H1 (cell line): ENCODE data around the gene THOC6. TPM values are rescaled to one million over a fixed set of nuclear protein-coding genes. Genes with fewer than 3 reads are reported as not detected.
"Not testable (repeated sequence)": the region's sequence is repeated elsewhere in the genome, so short reads cannot be mapped to it uniquely, and the experiment has no call there.

Experiments used
- CTCF ChIA-PET: fragments of 300-600 bp; sonication (Branson Sonifier 250); formaldehyde crosslinking; loops from one replicate; lab custom pipeline; 2021; ENCODE audit not compliant: partially characterized antibody; lab: Charles Lee
- POLR2A ChIA-PET: fragments of 300-600 bp; sonication (Branson Sonifier 250); formaldehyde crosslinking; loops from one replicate; lab custom pipeline; 2021; ENCODE audit warnings: inconsistent platforms; ENCODE audit not compliant: partially characterized antibody; lab: Charles Lee
- DNase-seq, 2 experiments: peaks; one replicate each; pipeline versions ENCODE4 v3.0.0 to v3.0.0-alpha.2; 2010 to 2022; ENCODE audit warnings: low spot score in 2 of 2, low read depth in 1 of 2, mixed read lengths in 1 of 2
- FAIRE-seq: peaks from 2 replicates; lab custom pipeline; 2011; peaks lifted over from hg19 to GRCh38; lab: Jason Lieb, UNC
- H2AFZ ChIP-seq: 2 replicates; pipeline ENCODE4 v1.8.1; 2012; ENCODE audit warnings: low read length, inconsistent platforms
- H2AK5ac ChIP-seq: 2 replicates; pipeline ENCODE4 v1.6.1; 2013; ENCODE audit warnings: low read depth, low read length
- H2BK120ac ChIP-seq: replicated peaks from 2 replicates; pipeline ENCODE3; 2013; ENCODE audit warnings: low read depth, low read length, inconsistent platforms
- H2BK12ac ChIP-seq: 2 replicates; pipeline ENCODE4 v1.6.1; 2013; ENCODE audit warnings: low read depth, low read length
- H2BK15ac ChIP-seq: 2 replicates; pipeline ENCODE4 v1.6.1; 2013; ENCODE audit warnings: low read length
- H2BK20ac ChIP-seq: 2 replicates; pipeline ENCODE4 v1.6.1; 2013; ENCODE audit warnings: low read length
- H2BK5ac ChIP-seq: 2 replicates; pipeline ENCODE4 v1.6.1; 2013; ENCODE audit warnings: low read depth, low read length
- H3K14ac ChIP-seq: 2 replicates; pipeline ENCODE4 v1.6.1; 2013; ENCODE audit warnings: inconsistent platforms; ENCODE audit not compliant: insufficient read length
- H3K18ac ChIP-seq: 2 replicates; pipeline ENCODE4 v1.6.1; 2013; ENCODE audit warnings: low read length; ENCODE audit errors: extremely low read depth
- H3K23ac ChIP-seq: 2 replicates; pipeline ENCODE4 v1.6.1; 2013; ENCODE audit warnings: inconsistent platforms; ENCODE audit not compliant: insufficient read length
- H3K23me2 ChIP-seq: 2 replicates; pipeline ENCODE4 v1.6.1; 2013; ENCODE audit warnings: low read depth, low read length
- H3K27ac ChIP-seq: 2 replicates; pipeline ENCODE4 v1.6.1; 2011; ENCODE audit warnings: low read depth, low read length, inconsistent platforms
- H3K27me3 ChIP-seq, 4 experiments: replicated peaks in 1 of 4; 1 replicate in 1 of 4; 2 replicates in 3 of 4; pipeline versions ENCODE4 v1.6.1 to v1.8.1; 2011 to 2013; ENCODE audit warnings: low read length in 3 of 4, mild to moderate bottlenecking in 3 of 4, inconsistent platforms in 2 of 4, mixed read lengths in 2 of 4, moderate library complexity in 1 of 4; ENCODE audit not compliant: control insufficient read depth in 3 of 4, insufficient read depth in 3 of 4; ENCODE audit errors: extremely low read depth in 1 of 4
- H3K36me3 ChIP-seq, 4 experiments: 2 replicates each; pipeline versions ENCODE4 v1.6.1 to v1.8.1; 2011 to 2013; ENCODE audit warnings: mild to moderate bottlenecking in 4 of 4, low read length in 3 of 4, moderate library complexity in 2 of 4, control low read depth in 1 of 4, inconsistent platforms in 1 of 4; ENCODE audit not compliant: insufficient read depth in 4 of 4, control insufficient read depth in 2 of 4
- H3K4ac ChIP-seq: replicated peaks from 2 replicates; pipeline ENCODE3; 2013; ENCODE audit warnings: low read length, low read depth, mixed read lengths, inconsistent platforms; ENCODE audit not compliant: insufficient read length
- H3K4me1 ChIP-seq, 4 experiments: replicated peaks in 1 of 4; 1 replicate in 1 of 4; 2 replicates in 3 of 4; pipeline versions ENCODE4 v1.6.1 to v1.8.1; 2011 to 2013; ENCODE audit warnings: low read length in 3 of 4, inconsistent platforms in 2 of 4, mixed read lengths in 1 of 4; ENCODE audit not compliant: insufficient read depth in 4 of 4, control insufficient read depth in 3 of 4
- H3K4me2 ChIP-seq, 2 experiments: 2 replicates each; pipeline versions ENCODE4 v1.6.1 to v1.8.1; 2011 to 2013; ENCODE audit warnings: low read depth in 2 of 2, low read length in 2 of 2, control low read depth in 1 of 2, inconsistent platforms in 1 of 2, mild to moderate bottlenecking in 1 of 2; ENCODE audit not compliant: insufficient read depth in 1 of 2
- H3K4me3 ChIP-seq, 4 experiments: fragments of 200-600, 300-600 bp in 1 of 4; sonication (generic), shearing (Covaris generic), sonication (Bioruptor Twin) in 1 of 4; 2 replicates each; pipeline versions ENCODE4 v1.5.1 to v1.8.1; 2011 to 2016; ENCODE audit warnings: low read length in 4 of 4, low read depth in 3 of 4, control low read depth in 2 of 4, inconsistent platforms in 2 of 4, mild to moderate bottlenecking in 2 of 4, mixed read lengths in 1 of 4, moderate library complexity in 1 of 4; ENCODE audit not compliant: insufficient read depth in 2 of 4; ENCODE audit errors: extremely low read depth in 1 of 4
- H3K56ac ChIP-seq: replicated peaks from 2 replicates; pipeline ENCODE3; 2013; ENCODE audit warnings: low read depth, mild to moderate bottlenecking, mixed read lengths, low read length, inconsistent platforms; ENCODE audit not compliant: insufficient read length
- H3K79me1 ChIP-seq: 2 replicates; pipeline ENCODE4 v1.6.1; 2013; ENCODE audit warnings: low read depth, low read length, control low read depth
- H3K79me2 ChIP-seq, 2 experiments: 2 replicates each; pipeline versions ENCODE4 v1.6.1 to v1.8.1; 2012 to 2013; ENCODE audit warnings: low read length in 2 of 2, mild to moderate bottlenecking in 2 of 2, inconsistent platforms in 1 of 2; ENCODE audit not compliant: insufficient read depth in 2 of 2, control insufficient read depth in 1 of 2
- H3K9ac ChIP-seq, 4 experiments: replicated peaks in 1 of 4; 1 replicate in 1 of 4; 2 replicates in 3 of 4; pipeline versions ENCODE4 v1.6.1 to v1.8.1; 2011 to 2013; ENCODE audit warnings: low read depth in 3 of 4, low read length in 3 of 4, control low read depth in 2 of 4, mild to moderate bottlenecking in 2 of 4, moderate library complexity in 2 of 4, inconsistent platforms in 1 of 4; ENCODE audit errors: extremely low read depth in 1 of 4
- H3K9me3 ChIP-seq, 2 experiments: 2 replicates each; pipeline versions ENCODE4 v1.6.1 to v1.8.1; 2012 to 2013; ENCODE audit warnings: mild to moderate bottlenecking in 2 of 2, moderate library complexity in 2 of 2, control low read depth in 1 of 2, inconsistent platforms in 1 of 2, low read depth in 1 of 2, low read length in 1 of 2, mixed read lengths in 1 of 2; ENCODE audit not compliant: insufficient read depth in 2 of 2
- H4K20me1 ChIP-seq, 2 experiments: replicated peaks in 1 of 2; 2 replicates each; pipeline versions ENCODE3 to v1.8.1; 2011 to 2013; ENCODE audit warnings: inconsistent platforms in 2 of 2, low read length in 2 of 2, mild to moderate bottlenecking in 1 of 2; ENCODE audit not compliant: insufficient read depth in 2 of 2, control insufficient read depth in 1 of 2
- H4K5ac ChIP-seq: 2 replicates; pipeline ENCODE4 v1.6.1; 2013; ENCODE audit warnings: low read length, low read depth, mixed read lengths, inconsistent platforms; ENCODE audit not compliant: insufficient read length
- H4K8ac ChIP-seq: 2 replicates; pipeline ENCODE4 v1.8.0; 2013; ENCODE audit warnings: mild to moderate bottlenecking, moderate library complexity, low read length, inconsistent platforms; ENCODE audit not compliant: insufficient read depth; ENCODE audit errors: extremely low read depth
- H4K91ac ChIP-seq: replicated peaks from 2 replicates; pipeline ENCODE3; 2013; ENCODE audit warnings: low read length, mixed read lengths, inconsistent platforms; ENCODE audit not compliant: insufficient read length
- RAD21 ChIP-seq, 2 experiments: IDR thresholded peaks in 1 of 2; conservative IDR thresholded peaks in 1 of 2; 2 replicates each; pipeline ENCODE4 v1.6.1; 2011; ENCODE audit warnings: low read depth in 2 of 2, low read length in 2 of 2, improper control_type of control experiment in 1 of 2, inconsistent platforms in 1 of 2, mild to moderate bottlenecking in 1 of 2, moderate library complexity in 1 of 2
- RFX5 ChIP-seq: IDR thresholded peaks from 2 replicates; pipeline ENCODE4 v1.6.1; 2011; ENCODE audit warnings: low read depth, low read length, improper control_type of control experiment, borderline replicate concordance
- TEAD4 ChIP-seq: IDR thresholded peaks from 2 replicates; pipeline ENCODE4 v1.6.1; 2012; ENCODE audit warnings: low read depth, low read length, inconsistent platforms, mixed read lengths
- ZNF274 ChIP-seq: IDR thresholded peaks from 2 replicates; pipeline ENCODE4 v1.7.0; 2012; ENCODE audit warnings: low read length, borderline replicate concordance; ENCODE audit errors: extremely low read depth
- WGBS, 2 experiments: shearing (Covaris generic) in 1 of 2; methylation state at CpG; one replicate each; pipeline versions ENCODE4 v1.1.6 to v1.1.7; 2013 to 2015; ENCODE audit warnings: low lambda C conversion rate in 2 of 2, mixed read lengths in 2 of 2, inconsistent platforms in 1 of 2, low coverage in 1 of 2, missing lambda C conversion rate in 1 of 2; ENCODE audit not compliant: insufficient replicate concordance in 2 of 2, insufficient coverage in 1 of 2, insufficient read length in 1 of 2; ENCODE audit errors: extremely low coverage in 1 of 2, missing lambda C conversion rate in 1 of 2; 5-methylcytosine and 5-hydroxymethylcytosine counted together
- polyA plus RNA-seq, 7 experiments: library from polyadenylated mRNA; depleted of rRNA in 3 of 7; stranded (reverse) in 5 of 7; unstranded in 2 of 7; fragments of >200 nt in 5 of 7; fragments of 200-250 nt in 2 of 7; gene quantifications; 1 replicate in 5 of 7; 2 replicates in 1 of 7; 4 replicates in 1 of 7; pipeline versions ENCODE4 v1.2.1 to v1.2.3, GENCODE V29; 2011 to 2013; ENCODE audit warnings: missing spikeins in 2 of 7, mixed read lengths in 2 of 7
- total RNA-seq: library from RNA; stranded (reverse); fragmentation: NEBNext Ultra II Directional; extraction: Animal tissue kit (Norgen Biotek cat#: 25700); gene quantifications from 2 replicates; pipeline ENCODE4 v1.2.1, GENCODE V29; 2021

Gene THOC6
- total and polyA plus RNA-seq, 2 of the 8 experiments (the other 6 are each of a cell fraction or from before 2014, with no cell fraction given) = 78.5 to 111 TPM

- TF ChIP-seq TEAD4 (no peak), RAD21 (IDR thresholded peaks at IDR 0.05 in 1 of 2, conservative IDR thresholded peaks at IDR 0.05 in 1 of 2; ENCODE audit: low read depth in 2 of 2, low read length in 2 of 2) (no peak), RFX5 (no peak), ZNF274 (no peak)
Measured at GRCh38 chr16:3071655-3072054, 47.8 kb downstream of the THOC6 start (continued).

- not testable (repeated sequence) for H4K5ac ChIP-seq, DNase-seq, H4K91ac ChIP-seq, H3K56ac ChIP-seq, H4K8ac ChIP-seq, H3K4me3 ChIP-seq, H3K4me1 ChIP-seq, H3K4me2 ChIP-seq, H3K18ac ChIP-seq, H3K27me3 ChIP-seq, H2AK5ac ChIP-seq, H2BK20ac ChIP-seq, H3K4ac ChIP-seq, H3K9me3 ChIP-seq, H2AFZ ChIP-seq, H3K79me2 ChIP-seq, FAIRE-seq, H3K9ac ChIP-seq, H3K23me2 ChIP-seq, H2BK15ac ChIP-seq, H3K36me3 ChIP-seq, H2BK5ac ChIP-seq, H2BK12ac ChIP-seq, H2BK120ac ChIP-seq, H3K14ac ChIP-seq, H3K79me1 ChIP-seq, H3K23ac ChIP-seq, H3K27ac ChIP-seq, H4K20me1 ChIP-seq
- 96% methylated on average over 3 of the region's 4 CpGs; no CpG with 5 or more reads in 1 of the 2 experiments for WGBS, 2 experiments
- ChIA-PET POLR2A (interaction anchor here (1.2 kb wide), 2 partner anchors 8 to 15 kb away, joined by 3 read pairs; no protein-coding TSS in a partner anchor), CTCF (interaction anchor here (2.0 kb wide), 2 partner anchors 14 to 33 kb away, joined by 5 to 9 read pairs; no protein-coding TSS in a partner anchor)
Measured at GRCh38 chr16:3072148-3072547, 48.3 kb downstream of the THOC6 start.
